Testis (tissue), 2 donors: Measurements from ENCODE around the gene ARID2.

ENCODE experiments used
- POLR2A ChIP-seq: fragments of 450-650 bp; IDR thresholded peaks from one replicate; pipeline ENCODE4 v1.6.1; 2017; ENCODE audit warnings: antibody characterized with exemption, mild to moderate bottlenecking, moderate library complexity
- TF ChIP-seq, protein P1 (sequence below), 3 experiments: fragments of 450-650 bp in 2 of 3; fragments of 200-600 bp in 1 of 3; sonication (generic) in 1 of 3; IDR thresholded peaks; one replicate each; pipeline ENCODE4 v1.5.1; 2016 to 2019; ENCODE audit warnings: antibody characterized with exemption in 3 of 3, mild to moderate bottlenecking in 2 of 3, moderate library complexity in 1 of 3

DNA sequence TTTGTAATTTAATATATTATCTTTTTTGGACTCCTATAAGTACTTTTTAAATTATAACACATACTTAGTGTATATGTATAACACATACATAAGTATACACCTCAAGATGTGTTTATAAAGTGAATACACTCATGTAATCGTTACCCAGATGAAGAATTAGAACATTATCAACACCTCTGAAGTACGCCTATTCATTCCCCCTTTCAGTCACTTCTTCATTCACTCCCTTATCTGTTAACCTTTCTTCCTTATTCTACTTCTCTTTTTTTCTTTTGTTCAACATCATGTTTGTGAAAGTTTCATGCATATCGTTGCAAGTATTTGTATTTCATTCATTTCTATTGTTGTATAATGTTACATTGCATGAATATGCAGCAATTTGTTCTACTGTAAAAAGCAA lies 98.5 kb downstream of the ARID2 start:
- TF ChIP-seq, protein P1, sequence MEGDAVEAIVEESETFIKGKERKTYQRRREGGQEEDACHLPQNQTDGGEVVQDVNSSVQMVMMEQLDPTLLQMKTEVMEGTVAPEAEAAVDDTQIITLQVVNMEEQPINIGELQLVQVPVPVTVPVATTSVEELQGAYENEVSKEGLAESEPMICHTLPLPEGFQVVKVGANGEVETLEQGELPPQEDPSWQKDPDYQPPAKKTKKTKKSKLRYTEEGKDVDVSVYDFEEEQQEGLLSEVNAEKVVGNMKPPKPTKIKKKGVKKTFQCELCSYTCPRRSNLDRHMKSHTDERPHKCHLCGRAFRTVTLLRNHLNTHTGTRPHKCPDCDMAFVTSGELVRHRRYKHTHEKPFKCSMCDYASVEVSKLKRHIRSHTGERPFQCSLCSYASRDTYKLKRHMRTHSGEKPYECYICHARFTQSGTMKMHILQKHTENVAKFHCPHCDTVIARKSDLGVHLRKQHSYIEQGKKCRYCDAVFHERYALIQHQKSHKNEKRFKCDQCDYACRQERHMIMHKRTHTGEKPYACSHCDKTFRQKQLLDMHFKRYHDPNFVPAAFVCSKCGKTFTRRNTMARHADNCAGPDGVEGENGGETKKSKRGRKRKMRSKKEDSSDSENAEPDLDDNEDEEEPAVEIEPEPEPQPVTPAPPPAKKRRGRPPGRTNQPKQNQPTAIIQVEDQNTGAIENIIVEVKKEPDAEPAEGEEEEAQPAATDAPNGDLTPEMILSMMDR (IDR thresholded peaks at IDR 0.05): no peak
- TF ChIP-seq POLR2A: no peak
